ENCODE results near the gene FAIM.

FAIM gene

GRCh38 chr3:138594935-138595610 is 13.5 kb upstream of the FAIM start:
- TF ChIP-seq GATA3 (IDR thresholded peaks at IDR 0.05; ENCODE audit: low read depth, low read length): no peak
- TF ChIP-seq GATA2 (IDR thresholded peaks at IDR 0.05; ENCODE audit: low read depth, low read length): no peak

GRCh38 chr3:138598534-138598933 is 10.0 kb upstream of the FAIM start:
- TF ChIP-seq GATA2 (IDR thresholded peaks at IDR 0.05; ENCODE audit: low read depth, low read length): no peak
- TF ChIP-seq GATA3 (IDR thresholded peaks at IDR 0.05; ENCODE audit: low read depth, low read length): no peak

- TF ChIP-seq GATA3 (IDR thresholded peaks at IDR 0.05; ENCODE audit: low read depth, low read length) (no peak), GATA2 (IDR thresholded peaks at IDR 0.05; ENCODE audit: low read depth, low read length) (no peak)
These were observed 8.3 kb upstream of the FAIM start for GRCh38 chr3:138600100-138600745.

- TF ChIP-seq GATA2 (IDR thresholded peaks at IDR 0.05; ENCODE audit: low read depth, low read length): no peak
- no peak for TF ChIP-seq GATA3 (IDR thresholded peaks at IDR 0.05; ENCODE audit: low read depth, low read length)
These were observed 1.3 kb downstream of the FAIM start for GRCh38 chr3:138609898-138610266.

- TF ChIP-seq GATA2 (IDR thresholded peaks at IDR 0.05; ENCODE audit: low read depth, low read length): no peak
- no peak for TF ChIP-seq GATA3 (IDR thresholded peaks at IDR 0.05; ENCODE audit: low read depth, low read length)
These were observed 6.9 kb downstream of the FAIM start for GRCh38 chr3:138615462-138615861.

GRCh38 chr3:138620431-138620830 is 11.9 kb downstream of the FAIM start:
- TF ChIP-seq GATA2 (IDR thresholded peaks at IDR 0.05; ENCODE audit: low read depth, low read length) (no peak), GATA3 (IDR thresholded peaks at IDR 0.05; ENCODE audit: low read depth, low read length) (no peak)

GRCh38 chr3:138624518-138624917 is 15.9 kb downstream of the FAIM start:
- TF ChIP-seq GATA3 (IDR thresholded peaks at IDR 0.05; ENCODE audit: low read depth, low read length) (no peak), GATA2 (IDR thresholded peaks at IDR 0.05; ENCODE audit: low read depth, low read length) (no peak)

GRCh38 chr3:138625707-138626365 is 17.3 kb downstream of the FAIM start:
- TF ChIP-seq GATA3 (IDR thresholded peaks at IDR 0.05; ENCODE audit: low read depth, low read length): no peak
- TF ChIP-seq GATA2 (IDR thresholded peaks at IDR 0.05; ENCODE audit: low read depth, low read length): no peak

GRCh38 chr3:138629526-138629925 is 21.0 kb downstream of the FAIM start:
- TF ChIP-seq GATA3 (IDR thresholded peaks at IDR 0.05; ENCODE audit: low read depth, low read length) (no peak), GATA2 (IDR thresholded peaks at IDR 0.05; ENCODE audit: low read depth, low read length) (no peak)

- TF ChIP-seq GATA3 (IDR thresholded peaks at IDR 0.05; ENCODE audit: low read depth, low read length) (no peak), GATA2 (IDR thresholded peaks at IDR 0.05; ENCODE audit: low read depth, low read length) (no peak)
These were observed 30.1 kb downstream of the FAIM start for GRCh38 chr3:138638641-138639040.

- no peak for TF ChIP-seq GATA3 (IDR thresholded peaks at IDR 0.05; ENCODE audit: low read depth, low read length)
- TF ChIP-seq GATA2 (IDR thresholded peaks at IDR 0.05; ENCODE audit: low read depth, low read length): no peak
These were observed 32.0 kb downstream of the FAIM start for GRCh38 chr3:138640537-138640936.

GRCh38 chr3:138642226-138642926 is 33.8 kb downstream of the FAIM start:
- TF ChIP-seq GATA3 (IDR thresholded peaks at IDR 0.05; ENCODE audit: low read depth, low read length) (no peak), GATA2 (IDR thresholded peaks at IDR 0.05; ENCODE audit: low read depth, low read length) (no peak)

GRCh38 chr3:138642927-138643253 is 34.3 kb downstream of the FAIM start:
- TF ChIP-seq GATA3 (IDR thresholded peaks at IDR 0.05; ENCODE audit: low read depth, low read length): no peak
- no peak for TF ChIP-seq GATA2 (IDR thresholded peaks at IDR 0.05; ENCODE audit: low read depth, low read length)

- no peak for TF ChIP-seq GATA2 (IDR thresholded peaks at IDR 0.05; ENCODE audit: low read depth, low read length)
- no peak for TF ChIP-seq GATA3 (IDR thresholded peaks at IDR 0.05; ENCODE audit: low read depth, low read length)
These were observed 37.4 kb downstream of the FAIM start for GRCh38 chr3:138646008-138646407.
